IPS DF 4.7 (cell line): ENCODE measurements around the gene ANKRD13D.

Experiments
- DNase-seq: peaks from one replicate; pipeline ENCODE4 v3.0.0-alpha.2; 2013; ENCODE audit warnings: low spot score; ENCODE audit errors: extremely low read depth

Gene ANKRD13D

DNA sequence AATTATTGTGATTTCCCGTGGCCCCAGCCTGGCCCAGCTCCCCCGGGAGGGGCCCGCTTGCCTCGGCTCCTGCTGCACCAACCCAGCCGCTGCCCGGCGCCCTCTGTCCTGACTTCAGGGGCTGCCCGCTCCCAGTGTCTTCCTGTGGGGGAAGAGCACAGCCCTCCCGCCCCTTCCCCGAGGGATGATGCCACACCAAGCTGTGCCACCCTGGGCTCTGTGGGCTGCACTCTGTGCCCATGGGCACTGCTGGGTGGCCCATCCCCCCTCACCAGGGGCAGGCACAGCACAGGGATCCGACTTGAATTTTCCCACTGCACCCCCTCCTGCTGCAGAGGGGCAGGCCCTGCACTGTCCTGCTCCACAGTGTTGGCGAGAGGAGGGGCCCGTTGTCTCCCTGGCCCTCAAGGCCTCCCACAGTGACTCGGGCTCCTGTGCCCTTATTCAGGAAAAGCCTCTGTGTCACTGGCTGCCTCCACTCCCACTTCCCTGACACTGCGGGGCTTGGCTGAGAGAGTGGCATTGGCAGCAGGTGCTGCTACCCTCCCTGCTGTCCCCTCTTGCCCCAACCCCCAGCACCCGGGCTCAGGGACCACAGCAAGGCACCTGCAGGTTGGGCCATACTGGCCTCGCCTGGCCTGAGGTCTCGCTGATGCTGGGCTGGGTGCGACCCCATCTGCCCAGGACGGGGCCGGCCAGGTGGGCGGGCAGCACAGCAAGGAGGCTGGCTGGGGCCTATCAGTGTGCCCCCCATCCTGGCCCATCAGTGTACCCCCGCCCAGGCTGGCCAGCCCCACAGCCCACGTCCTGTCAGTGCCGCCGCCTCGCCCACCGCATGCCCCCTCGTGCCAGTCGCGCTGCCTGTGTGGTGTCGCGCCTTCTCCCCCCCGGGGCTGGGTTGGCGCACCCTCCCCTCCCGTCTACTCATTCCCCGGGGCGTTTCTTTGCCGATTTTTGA lies 3.3 kb upstream of the ANKRD13D start:
- no peak for DNase-seq

DNA sequence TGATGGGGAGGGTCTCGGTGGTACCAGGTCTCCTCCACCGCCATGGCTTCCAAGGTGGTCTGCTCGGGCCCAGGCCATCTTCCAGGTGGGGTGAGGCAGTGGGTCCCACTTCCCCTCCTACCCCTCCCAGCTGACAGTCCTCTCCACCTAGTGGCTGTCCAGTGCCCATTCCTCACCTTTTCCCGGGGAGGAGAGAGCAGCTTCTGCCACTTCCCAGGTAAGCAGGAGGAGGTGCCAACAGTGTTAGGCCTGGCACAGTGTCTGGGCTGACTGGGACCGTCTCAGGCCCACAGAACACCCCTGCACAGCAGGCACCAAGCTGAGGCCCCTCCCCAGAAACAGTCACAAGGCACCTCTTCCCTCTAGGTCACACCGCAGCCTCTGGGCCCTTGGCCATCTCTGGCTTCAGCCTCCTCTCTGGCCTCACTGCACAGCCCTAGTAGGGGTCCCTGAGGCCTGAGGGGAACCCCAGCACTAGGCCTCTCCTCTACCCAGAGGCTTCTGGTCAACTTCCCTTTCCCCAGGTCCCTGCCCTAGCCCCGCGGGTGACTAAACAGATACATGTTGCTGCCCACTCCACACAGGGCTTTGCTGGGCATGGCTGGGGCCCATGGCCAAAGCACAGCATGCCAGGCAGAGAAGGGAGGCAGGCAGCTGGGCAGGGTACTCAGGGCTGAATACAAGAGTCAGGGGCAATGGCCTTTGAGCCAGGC lies 2.3 kb upstream of the ANKRD13D start:
- DNase-seq = no peak

DNA sequence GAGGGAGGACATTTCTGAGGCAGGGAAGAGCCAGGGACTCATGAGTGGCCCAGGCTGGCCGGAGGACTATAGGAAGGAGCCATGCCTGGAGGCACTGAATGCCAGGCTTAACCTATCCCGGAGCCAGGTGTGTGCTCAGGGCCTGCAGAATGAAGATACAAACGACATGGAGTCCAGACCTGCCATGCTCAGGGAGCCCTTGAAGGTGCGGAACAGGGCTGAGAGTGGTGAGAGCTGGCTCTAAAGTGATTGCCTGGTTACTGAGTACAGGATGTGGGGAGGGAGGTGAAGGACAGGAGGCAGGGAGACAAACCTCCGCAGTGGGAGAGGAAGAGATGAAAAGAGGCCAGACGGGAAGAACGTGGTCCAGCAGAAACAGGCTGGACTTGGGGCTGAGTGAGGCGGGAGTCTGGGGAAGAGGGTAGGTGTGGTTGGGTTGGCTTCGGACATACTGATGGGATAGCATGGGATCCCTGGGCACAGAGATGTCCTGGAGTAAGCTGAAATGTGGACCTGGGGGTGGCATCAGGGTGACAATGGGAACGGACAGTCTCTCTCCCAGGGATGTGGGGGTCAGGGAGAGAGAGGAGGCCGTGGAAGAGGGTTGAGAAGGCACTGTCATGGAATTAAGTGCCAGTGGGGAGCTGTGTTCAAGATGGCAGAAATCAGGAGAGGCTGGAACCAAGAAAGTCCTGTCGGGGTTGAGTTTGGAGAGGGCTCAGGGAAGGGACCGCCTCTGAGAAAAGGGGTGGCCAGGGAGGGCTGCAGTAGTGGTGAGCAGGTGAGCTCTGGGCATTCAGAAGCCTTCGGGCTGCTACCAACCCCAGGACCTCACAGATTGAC lies 1.5 kb upstream of the ANKRD13D start:
- no peak for DNase-seq

- no peak for DNase-seq
Measured at GRCh38 chr11:67288198-67288451, 978 bp upstream of the ANKRD13D start.

- DNase-seq = no peak
Measured at GRCh38 chr11:67288452-67289225, 464 bp upstream of the ANKRD13D start.

DNA sequence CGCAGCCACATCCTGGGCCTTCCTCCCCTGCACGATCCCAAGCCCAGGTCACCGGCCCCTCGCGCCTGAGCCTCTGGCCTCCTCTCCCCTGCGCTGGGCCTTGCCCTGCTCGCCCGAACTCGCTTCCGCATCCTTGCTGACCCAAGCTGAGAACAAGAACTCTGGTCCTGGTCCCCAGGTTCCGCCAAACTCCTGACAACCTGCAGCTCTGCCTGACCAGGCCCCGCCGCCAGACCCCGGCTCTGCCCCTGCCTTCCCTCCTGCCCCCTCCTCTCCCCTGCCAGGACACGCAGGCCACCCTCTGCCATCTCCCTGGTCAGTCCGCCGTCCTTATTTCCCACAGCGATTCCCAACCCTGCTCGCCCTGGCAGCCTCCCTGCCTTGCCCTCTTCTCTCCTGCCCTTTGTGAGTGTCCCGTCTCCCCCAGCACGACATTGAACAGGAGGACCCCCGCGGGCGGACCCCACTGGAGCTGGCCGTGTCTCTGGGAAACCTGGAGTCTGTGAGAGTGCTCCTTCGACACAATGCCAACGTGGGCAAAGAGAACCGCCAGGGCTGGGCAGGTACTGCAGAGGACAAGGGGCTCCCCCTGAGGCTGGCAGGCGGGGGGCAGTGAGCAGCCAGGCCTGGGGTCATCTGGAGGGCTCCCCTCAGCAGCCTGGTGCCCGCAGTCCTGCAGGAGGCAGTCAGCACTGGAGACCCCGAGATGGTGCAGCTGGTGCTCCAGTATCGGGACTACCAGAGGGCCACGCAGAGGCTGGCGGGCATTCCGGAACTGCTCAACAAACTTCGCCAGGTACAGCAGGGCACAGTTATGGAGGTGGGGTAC lies 762 bp downstream of the ANKRD13D start:
- no peak for DNase-seq

- DNase-seq = no peak
Measured at GRCh38 chr11:67290801-67291200, 1.7 kb downstream of the ANKRD13D start.

GRCh38 chr11:67291481-67292381 lies 2.6 kb downstream of the ANKRD13D start:
- no peak for DNase-seq

- no peak for DNase-seq
Measured at GRCh38 chr11:67292671-67293070, 3.6 kb downstream of the ANKRD13D start.

- no peak for DNase-seq
Measured at GRCh38 chr11:67293090-67293489, 4.0 kb downstream of the ANKRD13D start.

DNA sequence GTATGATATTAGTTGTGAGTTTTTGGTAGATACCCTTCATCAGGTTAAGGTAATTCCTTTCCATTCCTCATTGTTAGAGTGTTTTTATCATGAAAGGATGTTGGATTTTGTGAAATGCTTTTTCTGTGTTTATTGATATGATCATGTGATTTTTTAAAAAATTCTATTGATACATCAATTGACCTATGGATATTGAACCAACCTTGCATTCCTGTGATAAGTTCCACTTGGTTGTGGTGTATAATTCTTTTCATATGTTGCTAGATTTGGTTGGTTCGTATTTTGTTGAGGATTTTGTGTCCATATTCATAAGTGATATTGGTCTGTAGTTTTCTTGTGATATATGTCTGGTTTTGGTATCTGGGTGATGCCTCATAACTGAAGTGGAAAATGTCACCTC lies 6.7 kb downstream of the ANKRD13D start:
- no peak for DNase-seq

- no peak for DNase-seq
Measured at GRCh38 chr11:67298786-67299185, 9.7 kb downstream of the ANKRD13D start.

DNA sequence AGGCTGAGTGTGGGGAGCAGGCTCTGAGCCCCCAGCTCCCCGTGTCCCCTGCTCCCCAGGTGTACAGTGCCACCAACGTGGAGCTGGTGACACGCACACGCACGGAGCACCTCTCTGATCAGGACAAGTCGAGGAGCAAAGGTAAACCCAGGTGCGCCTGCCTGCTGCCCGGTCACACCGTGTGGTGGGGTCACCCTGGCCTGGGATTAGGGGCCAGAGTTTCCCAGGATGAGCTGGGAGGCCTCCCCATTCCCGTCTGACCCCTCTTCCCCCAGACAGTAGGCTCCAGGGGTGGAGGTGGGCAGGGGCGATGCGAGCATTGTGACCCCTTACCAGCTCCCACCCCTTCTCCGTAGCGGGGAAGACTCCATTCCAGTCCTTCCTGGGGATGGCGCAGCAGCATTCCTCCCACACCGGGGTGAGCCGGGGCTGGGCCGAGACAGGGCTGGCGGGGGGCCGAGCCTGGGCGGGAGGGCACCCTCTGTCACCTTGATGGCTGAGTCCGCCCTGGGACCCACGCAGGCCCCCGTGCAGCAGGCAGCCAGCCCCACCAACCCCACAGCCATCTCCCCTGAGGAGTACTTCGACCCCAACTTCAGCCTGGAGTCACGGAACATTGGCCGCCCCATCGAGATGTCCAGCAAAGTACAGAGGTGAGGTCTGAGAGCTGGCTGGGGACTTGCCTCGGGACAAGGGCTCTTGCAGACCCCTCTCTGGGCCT lies 10.5 kb downstream of the ANKRD13D start:
- DNase-seq = no peak

GRCh38 chr11:67300256-67300755 lies 11.2 kb downstream of the ANKRD13D start:
- DNase-seq = no peak

DNA sequence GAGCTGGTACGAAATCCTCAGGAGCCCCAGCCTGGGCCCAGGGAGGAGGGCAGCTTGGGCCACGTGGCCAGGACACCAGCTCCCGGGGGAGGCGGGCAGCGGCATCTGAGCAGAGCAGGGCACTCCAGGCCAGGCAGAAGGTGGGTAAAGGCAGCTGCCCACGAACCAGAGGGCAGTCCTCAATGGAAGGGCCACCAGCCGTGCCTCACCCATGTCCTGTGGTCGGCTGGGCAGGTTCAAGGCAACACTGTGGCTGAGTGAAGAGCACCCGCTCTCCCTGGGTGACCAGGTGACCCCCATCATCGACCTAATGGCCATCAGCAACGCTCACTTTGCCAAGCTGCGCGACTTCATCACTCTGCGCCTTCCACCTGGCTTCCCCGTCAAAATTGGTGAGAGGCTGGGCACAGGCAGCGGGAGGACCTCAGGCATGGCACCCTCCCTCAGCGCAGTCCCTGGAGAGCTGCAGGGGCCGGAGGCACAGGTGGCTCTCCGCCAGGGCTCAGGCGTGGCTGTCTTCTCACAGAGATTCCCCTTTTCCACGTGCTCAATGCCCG lies 11.7 kb downstream of the ANKRD13D start:
- DNase-seq = no peak

GRCh38 chr11:67301313-67301921 lies 12.3 kb downstream of the ANKRD13D start:
- no peak for DNase-seq

- DNase-seq = no peak
Measured at GRCh38 chr11:67301951-67302516, 12.9 kb downstream of the ANKRD13D start.
